Endothelial cell of umbilical vein (primary cell): ENCODE measurements around the gene INSIG2. TPM values are rescaled to one million over a fixed set of nuclear protein-coding genes. Genes with fewer than 3 reads are reported as not detected.

Experiments used
- BruUV-seq: library from RNA; stranded (reverse); fragments of 400-500 nt; replicated peaks from 2 replicates; lab custom pipeline; 2021; lab: Mats Ljungman, UMichigan
- CTCF ChIA-PET: fragments of 300-600, 350-600 bp; sonication (Branson Sonifier 250); formaldehyde crosslinking; loops from one replicate; lab custom pipeline; 2021; ENCODE audit warnings: antibody characterized with exemption, inconsistent platforms; lab: Charles Lee
- POLR2A ChIA-PET: fragments of 300-600, 350-600 bp; sonication (Branson Sonifier 250); formaldehyde crosslinking; loops from one replicate; lab custom pipeline; 2021; ENCODE audit warnings: antibody characterized with exemption, inconsistent platforms; lab: Charles Lee
- DNase-seq: peaks from one replicate; pipeline ENCODE4 v3.0.0-alpha.2; 2011; ENCODE audit warnings: low read depth, low spot score
- FAIRE-seq: peaks from 2 replicates; lab custom pipeline; 2011; peaks lifted over from hg19 to GRCh38; lab: Jason Lieb, UNC
- H2AFZ ChIP-seq: 2 replicates; pipeline ENCODE4 v1.6.0; 2012; ENCODE audit warnings: low read depth, low read length, control low read depth, inconsistent platforms
- H3K27ac ChIP-seq: 2 replicates; pipeline ENCODE4 v1.5.1; 2011; ENCODE audit warnings: low read depth, mild to moderate bottlenecking, control low read depth, low read length, moderate library complexity; ENCODE audit not compliant: insufficient read depth
- H3K27me3 ChIP-seq, 2 experiments: 2 replicates each; pipeline versions ENCODE4 v1.6.0 to v1.6.1; 2011; ENCODE audit warnings: low read length in 2 of 2, mixed read lengths in 1 of 2; ENCODE audit not compliant: control insufficient read depth in 2 of 2, insufficient read depth in 2 of 2
- H3K36me3 ChIP-seq, 2 experiments: 2 replicates in 1 of 2; 3 replicates in 1 of 2; pipeline ENCODE4 v1.5.1; 2011; ENCODE audit warnings: low read length in 2 of 2, mild to moderate bottlenecking in 1 of 2, moderate library complexity in 1 of 2; ENCODE audit not compliant: control insufficient read depth in 2 of 2, insufficient read depth in 2 of 2; ENCODE audit errors: extremely low read depth in 1 of 2
- H3K4me1 ChIP-seq: 3 replicates; pipeline ENCODE4 v1.5.1; 2011; ENCODE audit warnings: mild to moderate bottlenecking, low read length; ENCODE audit not compliant: control insufficient read depth, insufficient read depth; ENCODE audit errors: extremely low read depth
- H3K4me2 ChIP-seq: 2 replicates; pipeline ENCODE4 v1.6.1; 2011; ENCODE audit warnings: low read length, control low read depth, mixed read lengths; ENCODE audit not compliant: insufficient read depth
- H3K4me3 ChIP-seq, 3 experiments: fragments of 200-600 bp in 1 of 3; sonication (generic), shearing (Covaris generic) in 1 of 3; replicated peaks in 1 of 3; 2 replicates each; pipeline ENCODE4 v1.5.1; 2011 to 2016; ENCODE audit warnings: control low read depth in 3 of 3, low read length in 3 of 3, mild to moderate bottlenecking in 2 of 3, inconsistent platforms in 1 of 3, low read depth in 1 of 3, moderate library complexity in 1 of 3; ENCODE audit not compliant: insufficient read depth in 1 of 3
- H3K79me2 ChIP-seq: 2 replicates; pipeline ENCODE4 v1.6.0; 2012; ENCODE audit warnings: low read length, inconsistent platforms; ENCODE audit not compliant: control insufficient read depth, insufficient read depth
- H3K9ac ChIP-seq: replicated peaks from 2 replicates; pipeline ENCODE3; 2011; ENCODE audit warnings: low read length, control low read depth; ENCODE audit not compliant: insufficient read depth; ENCODE audit errors: extremely low read depth
- H3K9me1 ChIP-seq: replicated peaks from 3 replicates; pipeline ENCODE4 v1.6.0; 2011; ENCODE audit warnings: mild to moderate bottlenecking, low read length; ENCODE audit not compliant: control insufficient read depth, insufficient read depth; ENCODE audit errors: extremely low read depth
- H3K9me3 ChIP-seq: replicated peaks from 2 replicates; pipeline ENCODE4 v1.5.1; 2012; ENCODE audit warnings: low read length, inconsistent platforms; ENCODE audit not compliant: control insufficient read depth, insufficient read depth
- H4K20me1 ChIP-seq: replicated peaks from 2 replicates; pipeline ENCODE3; 2011; ENCODE audit warnings: mild to moderate bottlenecking, low read length; ENCODE audit not compliant: control insufficient read depth, insufficient read depth; ENCODE audit errors: extremely low read depth
- CTCF ChIP-seq, 2 donors: IDR thresholded peaks; 1 replicate in 1 of 2; 2 replicates in 1 of 2; pipeline ENCODE4 v1.5.1; 2011; ENCODE audit warnings: low read length in 2 of 2, mild to moderate bottlenecking in 2 of 2, moderate library complexity in 2 of 2, control low read depth in 1 of 2, inconsistent platforms in 1 of 2, low read depth in 1 of 2; ENCODE audit not compliant: insufficient read depth in 1 of 2; ENCODE audit errors: extremely low read depth in 1 of 2
- EZH2 ChIP-seq: IDR thresholded peaks from 2 replicates; pipeline ENCODE4 v1.6.1; 2012; ENCODE audit warnings: borderline replicate concordance, low read depth, mild to moderate bottlenecking, moderate library complexity, low read length, inconsistent platforms; ENCODE audit not compliant: severe bottlenecking
- FOS ChIP-seq: IDR thresholded peaks from 2 replicates; pipeline ENCODE4 v1.6.1; 2011; ENCODE audit warnings: mild to moderate bottlenecking, low read length, moderate library complexity, borderline replicate concordance; ENCODE audit not compliant: insufficient read depth
- GATA2 ChIP-seq: IDR thresholded peaks from 2 replicates; pipeline ENCODE4 v1.7.0; 2011; ENCODE audit warnings: low read depth, mild to moderate bottlenecking, moderate library complexity, mixed read lengths, low read length; ENCODE audit not compliant: insufficient read length, insufficient read depth
- POLR2A ChIP-seq: IDR thresholded peaks from 2 replicates; pipeline ENCODE4 v1.6.1; 2012; ENCODE audit warnings: low read depth, mild to moderate bottlenecking, control low read depth, low read length
- POLR2AphosphoS5 ChIP-seq: IDR thresholded peaks from 2 replicates; pipeline ENCODE4 v1.6.1; 2012; ENCODE audit warnings: low read depth, mild to moderate bottlenecking, control low read depth, low read length, moderate library complexity; ENCODE audit not compliant: insufficient read depth
- dilution Hi-C: fragments of 300-500 bp; cut with MboI; formaldehyde crosslinking; loops from one replicate; pipeline ENCODE4 v1.15.0; 2019; ENCODE audit warnings: low sequenced_read_pairs; ENCODE audit not compliant: extremely low pct_ligation_motif_present
- intact Hi-C: fragments of 100-400 bp; cut with micrococcal nuclease; formaldehyde crosslinking; loops from one replicate; pipeline ENCODE4 v1.10.0; 2022
- polyA plus RNA-seq, 4 experiments: library from polyadenylated mRNA; depleted of rRNA in 3 of 4; stranded (reverse) in 3 of 4; unstranded in 1 of 4; fragments of >200 nt; gene quantifications; 2 replicates each; pipeline versions ENCODE4 v1.2.1 to v1.2.3, GENCODE V29; 2011 to 2012; ENCODE audit warnings: missing spikeins in 1 of 4
- total RNA-seq: library from RNA; stranded (reverse); gene quantifications from 2 replicates; pipeline ENCODE4 v1.2.3, GENCODE V29; 2021

INSIG2 gene
- total and polyA plus RNA-seq, 2 donors (not counting 3 experiments of a cell fraction or from before 2014, with no cell fraction given): 24.1 to 26.9 TPM

DNA sequence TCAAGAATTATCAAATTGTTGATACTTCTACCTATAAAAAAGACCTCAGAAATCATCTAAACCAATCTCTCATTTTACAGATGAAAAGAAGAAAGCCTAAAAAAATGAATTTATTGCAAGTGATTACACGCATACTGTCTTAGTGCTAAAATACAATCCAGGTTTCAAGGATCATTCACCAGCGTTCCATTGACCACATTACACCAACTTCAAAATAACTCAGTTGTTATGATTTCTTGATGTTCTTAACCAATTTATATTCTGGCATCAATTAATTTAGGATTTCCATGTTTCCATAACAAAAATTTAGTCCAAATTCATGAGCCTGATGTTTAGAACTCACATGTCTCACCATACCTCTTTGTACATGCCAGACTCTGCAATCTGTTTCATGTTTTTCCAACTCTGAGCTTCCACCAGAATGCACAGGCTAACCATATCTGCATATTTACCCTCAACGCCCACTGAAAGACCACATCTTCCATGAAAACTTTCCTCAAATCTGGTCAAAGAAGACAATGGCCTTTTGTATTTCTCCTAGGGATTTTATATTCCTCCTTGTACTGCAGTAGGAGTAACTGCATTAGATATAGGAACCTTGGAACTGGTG, 2.1 kb upstream of the INSIG2 start:
- no peak overlapping the region for H3K9ac ChIP-seq
- ChIA-PET CTCF (interaction anchor here (1.3 to 2.1 kb wide), 2 partner anchors 39 to 116 kb away, joined by 3 to 8 read pairs; no protein-coding TSS in a partner anchor), POLR2A (no interaction called here)
- H3K79me2 ChIP-seq: peaks cover 23% of the 10 kb centered on the region
- TF ChIP-seq FOS: no peak
- no peak for TF ChIP-seq CTCF (IDR thresholded peaks at IDR 0.05; ENCODE audit: extremely low read depth in 1 of 2, insufficient read depth in 1 of 2, low read depth in 1 of 2, low read length in 2 of 2)
- no peak for TF ChIP-seq POLR2AphosphoS5
- no peak for TF ChIP-seq EZH2
- TF ChIP-seq GATA2: no peak
- TF ChIP-seq POLR2A: no peak
- no TSS peak for BruUV-seq
- H3K9me3 ChIP-seq: no peaks in the 10 kb centered on the region
- no peak overlapping the region for H3K4me2 ChIP-seq
- H3K4me3 ChIP-seq: no peak overlapping the region
- dilution Hi-C loops: no loop called here
- FAIRE-seq (no peak), DNase-seq (no peak)
- H3K27me3 ChIP-seq: peaks cover 27 to 43% of the 10 kb centered on the region in 2 experiments
- no peak overlapping the region for H2AFZ ChIP-seq
- H3K27ac ChIP-seq: no peak overlapping the region
- H3K4me1 ChIP-seq: peaks cover 14% of the 10 kb centered on the region
- no peaks in the 10 kb centered on the region for H4K20me1 ChIP-seq
- intact Hi-C loops: no loop called here
- no peaks in the 10 kb centered on the region for H3K9me1 ChIP-seq
- H3K36me3 ChIP-seq: no peaks in the 10 kb centered on the region
